HepG2 (cell line): ENCODE results near the gene ENTPD2. TPM values are rescaled to one million over a fixed set of nuclear protein-coding genes. Genes with fewer than 3 reads are reported as not detected.

Experiments used
- ARNTL ChIP-seq: sonication (generic); formaldehyde crosslinking; IDR thresholded peaks from 2 replicates; pipeline ENCODE4 v1.4.0; 2020; ENCODE audit warnings: mild to moderate bottlenecking, missing genetic modification reagents
- CAMTA2 ChIP-seq: sonication (generic); formaldehyde crosslinking; IDR thresholded peaks from 2 replicates; pipeline ENCODE4 v1.4.0; 2020; ENCODE audit warnings: mild to moderate bottlenecking, missing genetic modification reagents, borderline replicate concordance
- DR1 ChIP-seq: sonication (generic); formaldehyde crosslinking; IDR thresholded peaks from 2 replicates; pipeline ENCODE4 v1.8.0; 2021; ENCODE audit warnings: mild to moderate bottlenecking, missing genetic modification reagents, inconsistent platforms
- ESRRA ChIP-seq: sonication (generic); formaldehyde crosslinking; IDR thresholded peaks from 2 replicates; pipeline ENCODE4 v1.5.1; 2020; ENCODE audit warnings: mild to moderate bottlenecking, low read depth, missing genetic modification reagents
- FOXM1 ChIP-seq: sonication (generic); formaldehyde crosslinking; IDR thresholded peaks from 2 replicates; pipeline ENCODE4 v1.5.0; 2020; ENCODE audit warnings: missing genetic modification reagents
- NCOA5 ChIP-seq: sonication (generic); formaldehyde crosslinking; IDR thresholded peaks from 2 replicates; pipeline ENCODE4 v1.4.0; 2020; ENCODE audit warnings: missing genetic modification reagents
- NFE2L1 ChIP-seq: sonication (generic); formaldehyde crosslinking; IDR thresholded peaks from 2 replicates; pipeline ENCODE4 v1.4.0; 2020; ENCODE audit warnings: missing genetic modification reagents, mild to moderate bottlenecking, borderline replicate concordance
- RFX5 ChIP-seq: IDR thresholded peaks from 2 replicates; pipeline ENCODE4 v1.6.1; 2011; ENCODE audit warnings: low read depth, low read length, improper control_type of control experiment
- RFXANK ChIP-seq: IDR thresholded peaks from 2 replicates; pipeline ENCODE4 v1.6.1; 2016
- SRSF9 ChIP-seq: fragments of 200-400 bp; formaldehyde crosslinking; IDR thresholded peaks from 2 replicates; pipeline ENCODE4 v1.6.1; 2018; ENCODE audit warnings: borderline replicate concordance, mild to moderate bottlenecking, low read depth, low read length; ENCODE audit not compliant: insufficient read depth, poor library complexity, severe bottlenecking
- TRIM24 ChIP-seq: sonication (generic); formaldehyde crosslinking; IDR thresholded peaks from 2 replicates; pipeline ENCODE4 v1.8.0; 2022; ENCODE audit warnings: mild to moderate bottlenecking, missing genetic modification reagents
- ZMYM2 ChIP-seq: sonication (generic); formaldehyde crosslinking; IDR thresholded peaks from 2 replicates; pipeline ENCODE4 v1.8.0; 2022; ENCODE audit warnings: mild to moderate bottlenecking, missing genetic modification reagents
- ZNF260 ChIP-seq: sonication (generic); formaldehyde crosslinking; IDR thresholded peaks from 2 replicates; pipeline ENCODE4 v1.4.0; 2020; ENCODE audit warnings: missing genetic modification reagents, low read depth, mild to moderate bottlenecking, borderline replicate concordance
- ZNF672 ChIP-seq: sonication (generic); formaldehyde crosslinking; IDR thresholded peaks from 2 replicates; pipeline ENCODE4 v1.8.1; 2022; ENCODE audit warnings: missing genetic modification reagents
- polyA plus RNA-seq, 8 experiments: library from polyadenylated mRNA; depleted of rRNA in 3 of 8; stranded (reverse) in 7 of 8; unstranded in 1 of 8; fragments of >200 nt; fragmentation: Illumina TruSeq in 4 of 8; extraction: Trizol in 4 of 8; gene quantifications; 2 replicates each; pipeline versions ENCODE4 v1.2.1 to v1.2.3, GENCODE V29; 2011 to 2016; ENCODE audit warnings: low read depth in 4 of 8, missing spikeins in 1 of 8, mixed read lengths in 1 of 8; ENCODE audit not compliant: insufficient read depth in 1 of 8
- total RNA-seq, 5 experiments: library from RNA; depleted of rRNA; stranded (reverse); fragments of >200 nt; fragmentation: Illumina TruSeq; extraction: Trizol; gene quantifications; 2 replicates each; pipeline ENCODE4 v1.2.3, GENCODE V29; 2016; ENCODE audit warnings: low read depth in 1 of 5
- TF ChIP-seq, protein P1 (sequence below): IDR thresholded peaks from 2 replicates; pipeline ENCODE4 v1.4.0; 2020; ENCODE audit warnings: mild to moderate bottlenecking, missing genetic modification reagents
- TF ChIP-seq, protein P2 (sequence below): sonication (generic); formaldehyde crosslinking; IDR thresholded peaks from 2 replicates; pipeline ENCODE4 v1.5.0; 2020; ENCODE audit warnings: missing genetic modification reagents
- TF ChIP-seq, protein P3 (sequence below): sonication (generic); formaldehyde crosslinking; IDR thresholded peaks from 2 replicates; pipeline ENCODE4 v1.9.0; 2021; ENCODE audit warnings: missing genetic modification reagents, borderline replicate concordance
- TF ChIP-seq, protein P4 (sequence below): sonication (generic); formaldehyde crosslinking; IDR thresholded peaks from 2 replicates; pipeline ENCODE4 v1.4.0; 2020; ENCODE audit warnings: missing genetic modification reagents, borderline replicate concordance

The ENTPD2 gene
- total and polyA plus RNA-seq, 2 of the 13 experiments (the other 11 are each of a cell fraction or from before 2014, with no cell fraction given) = 0.95 to 3.2 TPM

DNA sequence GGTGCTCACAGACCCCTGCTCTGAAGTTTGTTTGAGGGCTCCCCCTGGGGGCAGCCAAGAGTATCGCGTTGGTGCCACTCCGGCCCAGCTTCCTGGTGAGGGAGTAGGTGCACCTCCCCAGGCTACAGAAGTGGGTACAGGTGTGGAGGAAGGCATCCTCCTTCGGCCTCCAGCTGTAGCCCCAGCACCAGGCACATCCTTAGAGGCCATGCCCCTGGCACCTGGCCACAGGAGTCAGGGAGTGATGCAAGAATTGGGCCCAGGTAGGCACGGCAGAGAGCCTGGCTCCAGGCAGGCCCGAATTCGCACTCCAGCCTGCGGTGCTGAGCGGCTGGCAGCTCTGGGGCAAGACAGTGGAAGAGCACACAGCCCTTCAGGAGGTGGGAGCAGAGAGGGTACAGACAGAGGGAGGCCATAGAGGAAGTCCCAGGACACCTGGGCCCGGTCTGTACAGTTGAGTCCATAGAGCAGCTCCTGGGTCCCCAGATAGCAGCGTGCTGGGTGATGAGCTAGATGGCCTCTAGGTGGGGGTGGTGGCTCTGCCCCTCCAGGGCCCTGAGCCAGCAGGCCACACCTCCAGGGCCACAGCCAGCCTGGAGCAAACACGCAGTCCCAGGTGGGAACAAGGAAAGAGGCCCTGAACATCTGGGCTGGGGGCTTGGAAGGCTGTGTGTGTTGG is 14.1 kb upstream of the ENTPD2 start (continued):
- TF ChIP-seq, protein P1, sequence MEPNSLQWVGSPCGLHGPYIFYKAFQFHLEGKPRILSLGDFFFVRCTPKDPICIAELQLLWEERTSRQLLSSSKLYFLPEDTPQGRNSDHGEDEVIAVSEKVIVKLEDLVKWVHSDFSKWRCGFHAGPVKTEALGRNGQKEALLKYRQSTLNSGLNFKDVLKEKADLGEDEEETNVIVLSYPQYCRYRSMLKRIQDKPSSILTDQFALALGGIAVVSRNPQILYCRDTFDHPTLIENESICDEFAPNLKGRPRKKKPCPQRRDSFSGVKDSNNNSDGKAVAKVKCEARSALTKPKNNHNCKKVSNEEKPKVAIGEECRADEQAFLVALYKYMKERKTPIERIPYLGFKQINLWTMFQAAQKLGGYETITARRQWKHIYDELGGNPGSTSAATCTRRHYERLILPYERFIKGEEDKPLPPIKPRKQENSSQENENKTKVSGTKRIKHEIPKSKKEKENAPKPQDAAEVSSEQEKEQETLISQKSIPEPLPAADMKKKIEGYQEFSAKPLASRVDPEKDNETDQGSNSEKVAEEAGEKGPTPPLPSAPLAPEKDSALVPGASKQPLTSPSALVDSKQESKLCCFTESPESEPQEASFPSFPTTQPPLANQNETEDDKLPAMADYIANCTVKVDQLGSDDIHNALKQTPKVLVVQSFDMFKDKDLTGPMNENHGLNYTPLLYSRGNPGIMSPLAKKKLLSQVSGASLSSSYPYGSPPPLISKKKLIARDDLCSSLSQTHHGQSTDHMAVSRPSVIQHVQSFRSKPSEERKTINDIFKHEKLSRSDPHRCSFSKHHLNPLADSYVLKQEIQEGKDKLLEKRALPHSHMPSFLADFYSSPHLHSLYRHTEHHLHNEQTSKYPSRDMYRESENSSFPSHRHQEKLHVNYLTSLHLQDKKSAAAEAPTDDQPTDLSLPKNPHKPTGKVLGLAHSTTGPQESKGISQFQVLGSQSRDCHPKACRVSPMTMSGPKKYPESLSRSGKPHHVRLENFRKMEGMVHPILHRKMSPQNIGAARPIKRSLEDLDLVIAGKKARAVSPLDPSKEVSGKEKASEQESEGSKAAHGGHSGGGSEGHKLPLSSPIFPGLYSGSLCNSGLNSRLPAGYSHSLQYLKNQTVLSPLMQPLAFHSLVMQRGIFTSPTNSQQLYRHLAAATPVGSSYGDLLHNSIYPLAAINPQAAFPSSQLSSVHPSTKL = 0 out of 2 replicates have a peak, but pooled peaks have one; percentile 10
- TF ChIP-seq ZMYM2 (CRISPR knock-in tag) (no peak), ESRRA (CRISPR knock-in tag) (no peak), DR1 (CRISPR knock-in tag) (no peak; the same call in 1 of the 2 replicates), ARNTL (no peak), SRSF9 (no peak), RFXANK (CRISPR knock-in tag) (no peak), NFE2L1 (CRISPR knock-in tag) (peak; percentile 9; the same call in 1 of the 2 replicates), RFX5 (no peak), ZNF260 (CRISPR knock-in tag) (no peak), CAMTA2 (CRISPR knock-in tag) (0 out of 2 replicates have a peak, but pooled peaks have one; percentile 44), TRIM24 (no peak), NCOA5 (no peak), ZNF672 (no peak), FOXM1 (CRISPR knock-in tag) (no peak)
- TF ChIP-seq, protein P2, sequence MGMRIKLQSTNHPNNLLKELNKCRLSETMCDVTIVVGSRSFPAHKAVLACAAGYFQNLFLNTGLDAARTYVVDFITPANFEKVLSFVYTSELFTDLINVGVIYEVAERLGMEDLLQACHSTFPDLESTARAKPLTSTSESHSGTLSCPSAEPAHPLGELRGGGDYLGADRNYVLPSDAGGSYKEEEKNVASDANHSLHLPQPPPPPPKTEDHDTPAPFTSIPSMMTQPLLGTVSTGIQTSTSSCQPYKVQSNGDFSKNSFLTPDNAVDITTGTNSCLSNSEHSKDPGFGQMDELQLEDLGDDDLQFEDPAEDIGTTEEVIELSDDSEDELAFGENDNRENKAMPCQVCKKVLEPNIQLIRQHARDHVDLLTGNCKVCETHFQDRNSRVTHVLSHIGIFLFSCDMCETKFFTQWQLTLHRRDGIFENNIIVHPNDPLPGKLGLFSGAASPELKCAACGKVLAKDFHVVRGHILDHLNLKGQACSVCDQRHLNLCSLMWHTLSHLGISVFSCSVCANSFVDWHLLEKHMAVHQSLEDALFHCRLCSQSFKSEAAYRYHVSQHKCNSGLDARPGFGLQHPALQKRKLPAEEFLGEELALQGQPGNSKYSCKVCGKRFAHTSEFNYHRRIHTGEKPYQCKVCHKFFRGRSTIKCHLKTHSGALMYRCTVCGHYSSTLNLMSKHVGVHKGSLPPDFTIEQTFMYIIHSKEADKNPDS (CRISPR knock-in tag) = peak; percentile 81; the same call in 1 of the 2 replicates
- TF ChIP-seq, protein P3, sequence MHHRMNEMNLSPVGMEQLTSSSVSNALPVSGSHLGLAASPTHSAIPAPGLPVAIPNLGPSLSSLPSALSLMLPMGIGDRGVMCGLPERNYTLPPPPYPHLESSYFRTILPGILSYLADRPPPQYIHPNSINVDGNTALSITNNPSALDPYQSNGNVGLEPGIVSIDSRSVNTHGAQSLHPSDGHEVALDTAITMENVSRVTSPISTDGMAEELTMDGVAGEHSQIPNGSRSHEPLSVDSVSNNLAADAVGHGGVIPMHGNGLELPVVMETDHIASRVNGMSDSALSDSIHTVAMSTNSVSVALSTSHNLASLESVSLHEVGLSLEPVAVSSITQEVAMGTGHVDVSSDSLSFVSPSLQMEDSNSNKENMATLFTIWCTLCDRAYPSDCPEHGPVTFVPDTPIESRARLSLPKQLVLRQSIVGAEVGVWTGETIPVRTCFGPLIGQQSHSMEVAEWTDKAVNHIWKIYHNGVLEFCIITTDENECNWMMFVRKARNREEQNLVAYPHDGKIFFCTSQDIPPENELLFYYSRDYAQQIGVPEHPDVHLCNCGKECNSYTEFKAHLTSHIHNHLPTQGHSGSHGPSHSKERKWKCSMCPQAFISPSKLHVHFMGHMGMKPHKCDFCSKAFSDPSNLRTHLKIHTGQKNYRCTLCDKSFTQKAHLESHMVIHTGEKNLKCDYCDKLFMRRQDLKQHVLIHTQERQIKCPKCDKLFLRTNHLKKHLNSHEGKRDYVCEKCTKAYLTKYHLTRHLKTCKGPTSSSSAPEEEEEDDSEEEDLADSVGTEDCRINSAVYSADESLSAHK (CRISPR knock-in tag) = no peak
- TF ChIP-seq, protein P4, sequence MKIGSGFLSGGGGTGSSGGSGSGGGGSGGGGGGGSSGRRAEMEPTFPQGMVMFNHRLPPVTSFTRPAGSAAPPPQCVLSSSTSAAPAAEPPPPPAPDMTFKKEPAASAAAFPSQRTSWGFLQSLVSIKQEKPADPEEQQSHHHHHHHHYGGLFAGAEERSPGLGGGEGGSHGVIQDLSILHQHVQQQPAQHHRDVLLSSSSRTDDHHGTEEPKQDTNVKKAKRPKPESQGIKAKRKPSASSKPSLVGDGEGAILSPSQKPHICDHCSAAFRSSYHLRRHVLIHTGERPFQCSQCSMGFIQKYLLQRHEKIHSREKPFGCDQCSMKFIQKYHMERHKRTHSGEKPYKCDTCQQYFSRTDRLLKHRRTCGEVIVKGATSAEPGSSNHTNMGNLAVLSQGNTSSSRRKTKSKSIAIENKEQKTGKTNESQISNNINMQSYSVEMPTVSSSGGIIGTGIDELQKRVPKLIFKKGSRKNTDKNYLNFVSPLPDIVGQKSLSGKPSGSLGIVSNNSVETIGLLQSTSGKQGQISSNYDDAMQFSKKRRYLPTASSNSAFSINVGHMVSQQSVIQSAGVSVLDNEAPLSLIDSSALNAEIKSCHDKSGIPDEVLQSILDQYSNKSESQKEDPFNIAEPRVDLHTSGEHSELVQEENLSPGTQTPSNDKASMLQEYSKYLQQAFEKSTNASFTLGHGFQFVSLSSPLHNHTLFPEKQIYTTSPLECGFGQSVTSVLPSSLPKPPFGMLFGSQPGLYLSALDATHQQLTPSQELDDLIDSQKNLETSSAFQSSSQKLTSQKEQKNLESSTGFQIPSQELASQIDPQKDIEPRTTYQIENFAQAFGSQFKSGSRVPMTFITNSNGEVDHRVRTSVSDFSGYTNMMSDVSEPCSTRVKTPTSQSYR (CRISPR knock-in tag) = no peak; the same call in 1 of the 2 replicates
